Stimulated activated CD4-positive, alpha-beta T cell treated with anti-CD3 and anti-CD28 coated beads, TNF-alpha, amount 100 ng/mL, for 1 hour (primary cell): ENCODE results near the gene FOCAD.

Experiments used
- DNase-seq, 3 donors: peaks; one replicate each; pipeline ENCODE4 v3.0.0-alpha.2; 2020; ENCODE audit warnings: low read depth in 3 of 3, low spot score in 1 of 3

The FOCAD gene

GRCh38 chr9:20786807-20787206, 102.7 kb downstream of the FOCAD start:
- DNase-seq: no peak

- DNase-seq: no peak
Observed at GRCh38 chr9:20788526-20789451, 104.7 kb downstream of the FOCAD start.

GRCh38 chr9:20790721-20791120, 106.7 kb downstream of the FOCAD start:
- DNase-seq: no peak

GRCh38 chr9:20791682-20792081, 107.6 kb downstream of the FOCAD start:
- DNase-seq: no peak

GRCh38 chr9:20804489-20805250, 120.6 kb downstream of the FOCAD start:
- no peak for DNase-seq

- DNase-seq: no peak
Observed at GRCh38 chr9:20805766-20806165, 121.7 kb downstream of the FOCAD start.

GRCh38 chr9:20808002-20808401, 123.9 kb downstream of the FOCAD start:
- no peak for DNase-seq

- DNase-seq: no peak
Observed at GRCh38 chr9:20811872-20812271, 127.8 kb downstream of the FOCAD start.

GRCh38 chr9:20815923-20816703, 132.1 kb downstream of the FOCAD start:
- DNase-seq: no peak

- no peak for DNase-seq
Observed at GRCh38 chr9:20823051-20823450, 139.0 kb downstream of the FOCAD start.

GRCh38 chr9:20831028-20831427, 147.0 kb downstream of the FOCAD start:
- no peak for DNase-seq

GRCh38 chr9:20832775-20833174, 148.7 kb downstream of the FOCAD start:
- no peak for DNase-seq

GRCh38 chr9:20835377-20836286, 151.6 kb downstream of the FOCAD start:
- DNase-seq: no peak

GRCh38 chr9:20837166-20837565, 153.1 kb downstream of the FOCAD start:
- no peak for DNase-seq

GRCh38 chr9:20838218-20838617, 154.2 kb downstream of the FOCAD start:
- no peak for DNase-seq

- no peak for DNase-seq
Observed at GRCh38 chr9:20844916-20845315, 160.9 kb downstream of the FOCAD start.

GRCh38 chr9:20848490-20848889, 164.4 kb downstream of the FOCAD start:
- no peak for DNase-seq

- DNase-seq: no peak
Observed at GRCh38 chr9:20853866-20854265, 169.8 kb downstream of the FOCAD start.

GRCh38 chr9:20854444-20854843, 170.4 kb downstream of the FOCAD start:
- DNase-seq: no peak

- DNase-seq: no peak
Observed at GRCh38 chr9:20863945-20864344, 179.9 kb downstream of the FOCAD start.
